Hepatic stellate cell (primary cell): Measurements from ENCODE around the gene SLC7A5.
A peak's percentile ranks its signal among the peaks of the same experiment; 100 is the strongest.

ENCODE experiments used
- DNase-seq: peaks from one replicate; pipeline ENCODE4 v3.0.0; 2011; ENCODE audit warnings: low spot score

The SLC7A5 gene

GRCh38 chr16:87845807-87846619 is 23.3 kb downstream of the SLC7A5 start:
- no peak for DNase-seq

DNA sequence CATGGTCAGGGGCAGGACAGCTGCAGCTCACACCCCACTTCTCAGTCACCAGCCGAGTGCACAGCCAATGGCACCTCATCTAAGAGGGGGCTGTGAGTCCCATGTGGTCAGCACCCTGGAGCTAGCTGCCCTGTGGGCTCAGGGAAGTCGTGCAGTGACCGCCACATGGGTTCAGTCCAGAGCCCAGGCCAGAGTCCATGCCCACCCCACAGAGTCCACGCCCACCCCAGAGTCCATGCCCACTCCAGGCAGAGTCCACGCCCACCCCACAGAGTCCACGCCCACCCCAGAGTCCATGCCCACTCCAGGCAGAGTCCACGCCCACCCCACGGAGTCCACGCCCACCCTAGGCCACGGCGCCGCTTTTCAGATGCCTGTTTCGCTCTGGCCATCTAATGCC is 24.1 kb downstream of the SLC7A5 start:
- no peak for DNase-seq

DNA sequence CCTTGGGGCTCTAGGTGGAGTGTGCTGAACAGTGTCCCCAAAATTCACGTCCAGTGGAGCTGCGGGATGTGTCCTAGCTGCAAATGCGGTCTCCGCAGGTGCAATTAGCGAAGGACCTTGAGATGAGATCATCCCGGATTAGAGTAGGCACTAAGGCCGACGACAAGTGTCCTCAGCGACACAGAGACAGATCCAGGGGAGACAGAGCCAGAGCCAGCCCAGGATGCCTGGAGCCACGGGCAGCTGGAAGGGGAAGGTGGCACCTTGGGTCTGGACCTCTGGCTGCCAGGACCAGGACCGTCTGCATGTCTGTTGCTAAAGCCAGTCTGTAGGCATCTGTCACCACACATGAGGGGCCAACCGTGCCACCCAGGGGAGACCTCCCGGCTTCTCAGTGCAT is 24.5 kb downstream of the SLC7A5 start:
- DNase-seq, result no peak

- peak; percentile 54 for DNase-seq
Observed at GRCh38 chr16:87844120-87844733, 25.1 kb downstream of the SLC7A5 start.

- no peak for DNase-seq
Observed at GRCh38 chr16:87843678-87844105, 25.6 kb downstream of the SLC7A5 start.

- DNase-seq, result no peak
Observed at GRCh38 chr16:87842209-87842869, 27.0 kb downstream of the SLC7A5 start.

- no peak for DNase-seq
Observed at GRCh38 chr16:87841340-87842208, 27.7 kb downstream of the SLC7A5 start.

DNA sequence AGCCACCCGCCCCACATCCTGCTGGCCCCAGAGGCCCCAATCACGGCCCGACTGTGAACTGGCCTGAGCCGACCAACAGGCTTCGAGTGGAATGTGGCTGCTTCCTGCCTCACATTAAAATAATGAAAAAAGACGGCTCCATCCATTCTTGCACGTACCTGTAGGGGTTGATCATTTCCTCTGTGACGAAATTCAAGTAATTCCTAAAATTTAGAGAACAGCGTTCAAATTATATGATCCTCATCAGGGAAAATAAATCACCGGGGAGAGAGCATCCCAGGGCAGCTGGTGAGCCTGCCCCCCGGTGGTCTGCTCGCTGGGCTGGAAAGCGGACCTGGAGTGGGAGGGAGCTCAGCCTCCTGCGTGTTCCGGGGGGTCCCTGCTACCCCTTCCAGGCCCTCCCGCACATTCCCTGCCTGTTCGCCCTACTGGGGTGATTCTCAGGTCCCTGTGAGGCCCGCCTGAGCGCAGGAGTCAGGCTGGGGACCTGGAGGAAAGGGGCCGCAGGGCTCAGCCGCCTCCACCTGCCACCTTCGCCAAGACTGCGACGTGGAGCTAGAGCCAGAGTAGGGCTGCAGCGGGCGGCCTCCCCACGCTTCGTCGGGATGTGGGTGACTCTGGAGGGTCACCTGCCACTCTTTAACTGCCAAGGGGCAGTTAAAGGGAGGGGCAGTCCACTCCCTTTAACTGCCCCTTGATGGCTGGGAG is 28.9 kb downstream of the SLC7A5 start:
- no peak for DNase-seq

DNA sequence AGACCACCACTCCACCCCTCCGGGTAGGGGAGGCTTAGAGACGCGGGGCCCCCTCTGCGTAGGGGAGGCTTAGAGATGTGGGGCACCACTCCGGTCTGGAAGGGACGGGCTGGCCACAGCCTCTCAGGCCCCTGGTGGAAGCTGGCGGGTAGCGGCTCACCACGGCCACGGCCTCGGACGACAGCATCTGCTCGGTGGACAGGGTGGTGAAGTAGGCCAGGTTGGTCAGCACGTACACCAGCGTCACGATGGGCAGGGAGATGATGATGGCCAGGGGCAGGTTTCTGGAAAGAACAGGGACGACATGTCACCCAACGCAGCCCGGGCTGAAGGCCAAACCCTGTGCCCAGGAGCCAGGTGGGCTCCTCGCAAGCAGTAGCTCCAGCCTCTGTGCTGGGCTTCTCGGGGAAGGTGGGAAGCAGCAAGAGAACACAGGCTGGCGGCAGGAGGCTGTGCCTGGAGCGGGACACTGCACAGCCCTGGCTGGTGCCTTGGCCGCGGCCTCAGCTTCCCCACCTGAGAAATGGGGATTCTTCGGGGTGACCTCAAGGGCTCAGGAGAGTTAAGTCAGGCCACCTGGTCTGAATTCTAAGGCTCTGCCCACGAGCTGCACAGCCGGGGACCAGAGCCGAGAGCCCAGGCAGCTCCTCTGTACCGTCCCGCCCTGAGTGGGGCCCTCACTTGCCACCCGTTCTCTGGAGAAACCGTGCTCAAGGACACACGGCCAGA is 29.6 kb downstream of the SLC7A5 start:
- no peak for DNase-seq

GRCh38 chr16:87838643-87839541 is 30.4 kb downstream of the SLC7A5 start:
- DNase-seq, result no peak

DNA sequence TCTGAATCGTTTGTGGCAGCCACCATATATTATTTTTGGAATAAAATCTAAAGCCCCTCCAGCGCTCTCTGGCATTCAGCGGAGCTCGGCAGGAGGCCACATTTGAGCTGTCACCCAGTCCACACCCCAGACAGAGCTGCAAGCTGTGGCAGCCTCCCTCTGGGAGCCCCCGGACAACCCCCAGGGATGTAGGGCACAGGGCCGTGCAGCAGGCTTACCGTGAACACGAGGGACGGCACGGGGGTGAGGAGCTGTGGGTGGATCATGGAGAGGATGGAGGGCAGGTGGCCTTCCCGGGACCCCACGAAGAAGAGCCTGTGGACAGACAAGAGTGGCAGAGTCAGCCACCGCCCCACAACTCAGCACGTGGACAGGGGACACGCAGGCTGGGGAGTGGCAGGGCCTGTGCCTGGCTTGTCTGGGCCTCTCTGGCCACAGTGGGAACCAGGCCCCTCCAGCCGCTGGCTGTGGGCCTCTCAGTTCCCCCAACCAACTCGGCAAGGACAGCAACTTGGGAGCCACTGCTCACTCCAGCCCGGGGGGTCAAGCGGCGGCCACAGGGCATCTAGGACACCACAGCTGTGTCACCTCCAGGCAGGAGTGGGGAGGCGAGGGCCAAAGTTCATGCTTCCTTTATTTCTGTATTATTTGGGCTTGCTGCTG is 31.5 kb downstream of the SLC7A5 start:
- DNase-seq, result no peak

GRCh38 chr16:87836844-87837581 is 32.3 kb downstream of the SLC7A5 start:
- no peak for DNase-seq

DNA sequence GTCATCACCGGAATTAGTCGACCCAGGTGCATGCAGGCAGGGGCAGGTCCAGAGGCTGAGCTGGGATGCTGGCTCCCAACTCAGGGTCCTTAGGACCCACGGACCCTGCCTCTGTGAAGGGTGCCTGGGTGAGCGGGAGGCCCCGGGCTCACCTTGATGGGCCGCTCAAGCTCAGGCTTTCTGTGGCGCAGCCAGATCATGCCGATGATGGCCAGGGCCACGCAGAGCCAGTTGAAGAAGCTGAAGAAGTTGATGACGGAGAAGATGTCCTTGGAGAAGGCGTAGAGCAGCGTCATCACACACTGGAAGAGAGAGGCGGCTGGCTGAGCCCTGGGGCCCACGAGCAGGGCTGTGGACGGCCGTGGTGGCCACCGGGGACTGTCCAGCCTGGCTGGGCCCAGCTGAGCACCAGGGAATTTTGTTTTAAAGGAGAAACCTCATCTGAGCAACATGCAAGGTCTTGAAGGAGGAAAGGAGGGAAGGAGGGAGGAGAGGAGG is 32.9 kb downstream of the SLC7A5 start:
- no peak for DNase-seq

DNA sequence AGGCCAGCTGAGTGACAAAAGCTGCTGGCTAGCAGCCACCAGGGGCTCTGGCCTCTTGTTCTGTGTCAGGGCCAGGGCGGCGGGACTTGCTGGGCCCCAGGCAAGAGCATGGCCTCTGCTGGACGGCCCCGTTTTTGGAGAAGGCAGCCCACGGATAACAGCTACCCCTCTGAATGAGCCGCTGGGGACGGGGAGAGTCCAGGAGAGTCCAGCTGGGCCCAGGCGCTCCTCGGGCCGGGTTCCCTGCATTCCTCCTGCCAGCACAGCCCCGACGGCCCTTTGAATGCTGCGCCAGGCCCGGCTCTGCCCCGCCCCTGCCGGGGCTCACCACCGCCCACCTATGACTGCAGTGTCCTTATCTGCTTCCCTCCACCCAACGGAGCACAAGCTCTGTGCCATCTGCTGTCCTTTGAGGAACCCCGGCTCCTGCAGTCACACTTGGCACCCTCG is 33.4 kb downstream of the SLC7A5 start:
- DNase-seq, result no peak

- no peak for DNase-seq
Observed at GRCh38 chr16:87834668-87835473, 34.4 kb downstream of the SLC7A5 start.

GRCh38 chr16:87834005-87834667 is 35.2 kb downstream of the SLC7A5 start:
- no peak for DNase-seq

DNA sequence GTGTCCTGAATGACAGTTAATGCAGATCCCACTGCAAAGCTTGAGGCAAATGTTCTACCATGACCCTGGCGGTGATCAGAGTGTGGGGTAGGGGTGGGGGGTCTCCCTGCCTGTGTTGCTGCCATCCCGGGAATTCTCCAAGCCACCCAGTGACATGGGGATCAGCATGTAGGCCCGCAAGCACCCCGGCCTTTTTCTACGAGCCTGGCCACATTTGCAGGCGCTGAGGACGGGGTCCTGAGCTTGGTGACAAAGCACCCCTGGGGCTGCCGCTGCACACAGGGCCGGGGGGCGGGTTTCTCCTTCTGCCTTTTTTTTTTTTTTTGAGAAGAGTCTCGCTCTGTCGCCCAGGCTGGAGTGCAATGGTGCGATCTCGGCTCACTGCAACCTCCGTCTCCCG is 35.8 kb downstream of the SLC7A5 start:
- DNase-seq, result no peak
